ENCODE results near the gene COL9A3. TPM values are rescaled to one million over a fixed set of nuclear protein-coding genes. Genes with fewer than 3 reads are reported as not detected.

The COL9A3 gene
- total and polyA plus RNA-seq, 2 of the 8 experiments (the other 6 are each of a cell fraction or from before 2014, with no cell fraction given): 21.7 to 80.1 TPM

DNA sequence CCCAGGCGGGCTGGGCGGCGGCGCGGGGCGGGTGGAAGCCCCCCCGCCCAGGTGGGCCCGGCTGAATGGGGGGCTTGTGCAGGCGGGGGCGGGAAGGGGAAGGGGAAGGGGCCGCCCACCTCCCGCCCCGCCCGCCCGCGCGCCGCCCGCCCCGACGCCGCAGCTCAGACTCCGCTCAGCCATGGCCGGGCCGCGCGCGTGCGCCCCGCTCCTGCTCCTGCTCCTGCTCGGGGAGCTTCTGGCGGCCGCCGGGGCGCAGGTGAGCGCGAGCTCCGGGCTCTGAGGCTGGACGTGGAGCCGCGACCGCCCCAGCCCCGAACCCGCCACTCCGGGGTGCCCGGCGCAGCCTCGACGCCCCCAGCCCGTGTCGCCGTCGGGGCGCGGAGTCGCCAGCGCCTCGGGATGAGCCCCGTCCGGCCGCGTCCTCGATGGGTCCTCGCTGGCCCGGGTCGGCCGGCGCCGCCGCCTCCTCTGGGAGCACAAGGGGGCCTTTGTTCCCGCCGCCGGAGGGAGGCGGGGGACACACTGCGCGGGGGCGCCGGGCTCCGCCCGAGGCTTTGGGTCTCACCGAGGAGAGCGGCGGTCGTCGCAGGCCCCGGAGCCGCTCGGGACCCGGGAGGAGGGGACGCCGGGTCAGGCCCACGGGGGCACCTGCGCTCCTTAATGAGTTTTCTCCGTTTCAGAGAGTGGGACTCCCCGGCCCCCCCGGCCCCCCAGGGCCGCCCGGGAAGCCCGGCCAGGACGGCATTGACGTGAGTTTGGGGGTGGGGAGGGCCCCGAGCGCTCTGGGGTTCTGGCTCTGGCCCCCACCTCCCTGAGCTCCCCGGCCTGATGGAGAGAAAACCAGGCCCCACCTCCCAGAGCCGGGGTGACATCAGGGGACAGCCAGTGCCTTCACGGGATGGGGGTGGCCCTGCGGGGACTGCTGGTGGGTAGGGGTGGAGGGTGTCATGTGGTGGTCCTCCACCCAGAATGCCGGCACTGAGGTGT, at the start of gene COL9A3 (continued):
- TF ChIP-seq POLR2AphosphoS5 (IDR thresholded peaks at IDR 0.05; ENCODE audit: low read depth, low read length): no peak
- no peak for TF ChIP-seq BRCA1 (IDR thresholded peaks at IDR 0.05; ENCODE audit: low read depth, low read length)
- no peak for TF ChIP-seq NRF1 (IDR thresholded peaks at IDR 0.05; ENCODE audit: low read depth, low read length)
- peak; percentile 4 for TF ChIP-seq TAF7 (optimal IDR thresholded peaks at IDR 0.05; ENCODE audit: borderline replicate concordance, low read depth, low read length)
- TF ChIP-seq CTBP2 (IDR thresholded peaks at IDR 0.05; ENCODE audit: borderline replicate concordance, insufficient read depth, insufficient read length, low read length): no peak
- no peak for TF ChIP-seq RAD21 (IDR thresholded peaks at IDR 0.05 in 1 of 2, conservative IDR thresholded peaks at IDR 0.05 in 1 of 2; ENCODE audit: low read depth in 2 of 2, low read length in 2 of 2)
- TF ChIP-seq SIRT6 (IDR thresholded peaks at IDR 0.05; ENCODE audit: low read length): no peak
- TF ChIP-seq, protein P1, sequence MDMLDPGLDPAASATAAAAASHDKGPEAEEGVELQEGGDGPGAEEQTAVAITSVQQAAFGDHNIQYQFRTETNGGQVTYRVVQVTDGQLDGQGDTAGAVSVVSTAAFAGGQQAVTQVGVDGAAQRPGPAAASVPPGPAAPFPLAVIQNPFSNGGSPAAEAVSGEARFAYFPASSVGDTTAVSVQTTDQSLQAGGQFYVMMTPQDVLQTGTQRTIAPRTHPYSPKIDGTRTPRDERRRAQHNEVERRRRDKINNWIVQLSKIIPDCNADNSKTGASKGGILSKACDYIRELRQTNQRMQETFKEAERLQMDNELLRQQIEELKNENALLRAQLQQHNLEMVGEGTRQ (IDR thresholded peaks at IDR 0.05; ENCODE audit: low read length): no peak
- no peak for TF ChIP-seq YY1 (IDR thresholded peaks at IDR 0.05; ENCODE audit: low read depth, low read length)
- TF ChIP-seq CBX8 (IDR thresholded peaks at IDR 0.05; ENCODE audit: borderline replicate concordance, low read depth, low read length): no peak
- no peak for TF ChIP-seq EGR1 (IDR thresholded peaks at IDR 0.05; ENCODE audit: borderline replicate concordance, low read depth, low read length)
- TF ChIP-seq CEBPB (IDR thresholded peaks at IDR 0.05; ENCODE audit: low read depth, low read length): no peak
- peak in 1 of 2 experiments; percentile 30; a peak in 1 of 3 replicates for TF ChIP-seq POLR2A (IDR thresholded peaks at IDR 0.05; ENCODE audit: control extremely low read depth in 1 of 2, low read depth in 2 of 2, low read length in 2 of 2)

Measured in H1 (cell line).